Stimulated activated CD4-positive, alpha-beta T cell treated with anti-CD3 and anti-CD28 coated beads, TNF-alpha, amount 100 ng/mL, for 4 hours (primary cell): Measurements from ENCODE around the gene CCDC146.
"Not testable (repeated sequence)": the region's sequence is repeated elsewhere in the genome, so short reads cannot be mapped to it uniquely, and the experiment has no call there.

ENCODE experiments used
- DNase-seq, 3 experiments: peaks; one replicate each; pipeline ENCODE4 v3.0.0-alpha.2; 2020; ENCODE audit warnings: low read depth in 3 of 3

The CCDC146 gene

GRCh38 chr7:77329466-77330168, 207.2 kb downstream of the CCDC146 start:
- DNase-seq, result no peak

- no peak for DNase-seq
Observed at GRCh38 chr7:77330169-77330882, 207.9 kb downstream of the CCDC146 start.

GRCh38 chr7:77331938-77332695, 209.7 kb downstream of the CCDC146 start:
- no peak for DNase-seq

GRCh38 chr7:77334039-77334438, 211.6 kb downstream of the CCDC146 start:
- DNase-seq, result not testable (repeated sequence)

GRCh38 chr7:77335581-77335980, 213.2 kb downstream of the CCDC146 start:
- DNase-seq, result no peak

GRCh38 chr7:77337456-77337990, 215.1 kb downstream of the CCDC146 start:
- no peak for DNase-seq

GRCh38 chr7:77338260-77338659, 215.8 kb downstream of the CCDC146 start:
- DNase-seq, result no peak

- no peak for DNase-seq
Observed at GRCh38 chr7:77338883-77339629, 216.6 kb downstream of the CCDC146 start.

GRCh38 chr7:77339726-77340125, 217.3 kb downstream of the CCDC146 start:
- DNase-seq, result no peak
